Trophoblast cell (in vitro differentiated cells and primary cell): Measurements from ENCODE around the gene YES1.
A peak's percentile ranks its signal among the peaks of the same experiment; 100 is the strongest.

Experiments used
- DNase-seq, 2 donors: peaks; one replicate each; pipeline ENCODE4 v3.0.0-alpha.2; 2016
- H2AFZ ChIP-seq: 2 replicates; pipeline ENCODE4 v1.6.1; 2013; ENCODE audit warnings: low read length, moderate library complexity, mild to moderate bottlenecking; ENCODE audit not compliant: insufficient read depth, poor library complexity
- H2AK5ac ChIP-seq: 2 replicates; pipeline ENCODE4 v1.6.1; 2013; ENCODE audit warnings: mild to moderate bottlenecking, low read length
- H2BK120ac ChIP-seq: 2 replicates; pipeline ENCODE4 v1.6.1; 2013; ENCODE audit warnings: low read length, mild to moderate bottlenecking, moderate library complexity; ENCODE audit not compliant: insufficient read depth, poor library complexity
- H2BK12ac ChIP-seq: 2 replicates; pipeline ENCODE4 v1.6.1; 2013; ENCODE audit warnings: mild to moderate bottlenecking, low read length, moderate library complexity
- H2BK5ac ChIP-seq: 2 replicates; pipeline ENCODE4 v1.6.1; 2013; ENCODE audit warnings: low read length, low read depth, moderate library complexity, mild to moderate bottlenecking; ENCODE audit not compliant: poor library complexity
- H3K14ac ChIP-seq: 2 replicates; pipeline ENCODE4 v1.6.1; 2013; ENCODE audit warnings: mild to moderate bottlenecking, low read length
- H3K18ac ChIP-seq: 2 replicates; pipeline ENCODE4 v1.6.1; 2013; ENCODE audit warnings: mild to moderate bottlenecking, low read length
- H3K23ac ChIP-seq: 2 replicates; pipeline ENCODE4 v1.6.1; 2013; ENCODE audit warnings: low read length
- H3K27ac ChIP-seq: 2 replicates; pipeline ENCODE4 v1.5.1; 2013; ENCODE audit warnings: low read depth, mild to moderate bottlenecking, inconsistent platforms, low read length, moderate library complexity
- H3K27me3 ChIP-seq: 2 replicates; pipeline ENCODE4 v1.6.1; 2013; ENCODE audit warnings: inconsistent platforms, mild to moderate bottlenecking, low read length, moderate library complexity; ENCODE audit not compliant: insufficient read depth
- H3K36me3 ChIP-seq, 2 experiments: 1 replicate in 1 of 2; 2 replicates in 1 of 2; pipeline ENCODE4 v1.6.1; 2013; ENCODE audit warnings: low read length in 2 of 2, mild to moderate bottlenecking in 2 of 2, moderate library complexity in 1 of 2; ENCODE audit not compliant: insufficient read depth in 2 of 2, control insufficient read depth in 1 of 2
- H3K4ac ChIP-seq: 2 replicates; pipeline ENCODE4 v1.6.1; 2013; ENCODE audit warnings: low read depth, mild to moderate bottlenecking, low read length, moderate library complexity
- H3K4me1 ChIP-seq, 2 experiments: 1 replicate in 1 of 2; 2 replicates in 1 of 2; pipeline ENCODE4 v1.6.1; 2013; ENCODE audit warnings: low read length in 2 of 2, mild to moderate bottlenecking in 2 of 2, moderate library complexity in 1 of 2; ENCODE audit not compliant: insufficient read depth in 2 of 2, control insufficient read depth in 1 of 2
- H3K4me2 ChIP-seq: 2 replicates; pipeline ENCODE4 v1.6.1; 2013; ENCODE audit warnings: inconsistent platforms, mild to moderate bottlenecking, low read length, moderate library complexity
- H3K4me3 ChIP-seq: 2 replicates; pipeline ENCODE4 v1.5.1; 2013; ENCODE audit warnings: mild to moderate bottlenecking, low read depth, low read length, inconsistent platforms
- H3K79me1 ChIP-seq: one replicate; pipeline ENCODE4 v1.6.1; 2013; ENCODE audit warnings: low read length
- H3K79me2 ChIP-seq: 2 replicates; pipeline ENCODE4 v1.6.1; 2013; ENCODE audit warnings: low read length, mild to moderate bottlenecking; ENCODE audit not compliant: control insufficient read depth, insufficient read depth, poor library complexity
- H3K9ac ChIP-seq: 2 replicates; pipeline ENCODE4 v1.6.1; 2013; ENCODE audit warnings: mild to moderate bottlenecking, low read length
- H3K9me3 ChIP-seq: 2 replicates; pipeline ENCODE4 v1.6.1; 2013; ENCODE audit warnings: low read depth, mild to moderate bottlenecking, control low read depth, inconsistent platforms, low read length; ENCODE audit not compliant: insufficient read depth
- H4K12ac ChIP-seq: 2 replicates; pipeline ENCODE4 v1.6.1; 2013; ENCODE audit warnings: low read depth, mild to moderate bottlenecking, low read length, moderate library complexity
- H4K8ac ChIP-seq: 2 replicates; pipeline ENCODE4 v1.6.1; 2013; ENCODE audit warnings: low read depth, mild to moderate bottlenecking, low read length, moderate library complexity
- H4K91ac ChIP-seq: one replicate; pipeline ENCODE4 v1.6.1; 2013; ENCODE audit warnings: low read depth, mild to moderate bottlenecking, low read length, moderate library complexity
- WGBS: extraction: QIAGEN DNeasy Blood & Tissue Kit; methylation state at CpG from one replicate; pipeline ENCODE4 v1.1.7; 2013; ENCODE audit warnings: missing lambda C conversion rate; ENCODE audit not compliant: insufficient read length, insufficient coverage; ENCODE audit errors: extremely low coverage; 5-methylcytosine and 5-hydroxymethylcytosine counted together

YES1 gene

GRCh38 chr18:711310-711656 lies 100.8 kb downstream of the YES1 start:
- Histone ChIP-seq H3K27ac (no peak overlapping the region), H2BK5ac (no peak overlapping the region), H3K27me3 (no peaks in the 10 kb centered on the region), H3K79me1 (peaks cover 10% of the 10 kb centered on the region), H4K12ac (no peak overlapping the region), H3K79me2 (peaks cover 7% of the 10 kb centered on the region), H4K91ac (no peak overlapping the region), H3K9ac (peak overlapping the region; percentile 77), H2AFZ (peak overlapping the region; percentile 5), H3K4ac (no peak overlapping the region), H3K14ac (no peak overlapping the region), H2AK5ac (no peak overlapping the region), H3K4me2 (peak overlapping the region; percentile 89), H2BK12ac (no peak overlapping the region), H2BK120ac (no peak overlapping the region), H3K9me3 (no peaks in the 10 kb centered on the region), H4K8ac (no peak overlapping the region), H3K4me3 (no peak overlapping the region), H3K18ac (peak overlapping the region; percentile 12), H3K4me1 (peaks cover 4 to 6% of the 10 kb centered on the region in 2 experiments), H3K36me3 (peaks cover 8% of the 10 kb centered on the region in 2 experiments), H3K23ac (no peak overlapping the region)
- no peak for DNase-seq
- WGBS = 100% methylated on average over 1 of the region's 8 CpGs

- H3K79me2 ChIP-seq = peaks cover 7% of the 10 kb centered on the region
Observed at GRCh38 chr18:710418-711300, 101.4 kb downstream of the YES1 start.

GRCh38 chr18:709771-710170 lies 102.3 kb downstream of the YES1 start:
- Histone ChIP-seq H3K4me2 (no peak overlapping the region), H2BK120ac (no peak overlapping the region), H3K18ac (no peak overlapping the region), H2BK12ac (no peak overlapping the region), H4K12ac (no peak overlapping the region), H3K9ac (no peak overlapping the region), H3K14ac (no peak overlapping the region), H3K9me3 (no peaks in the 10 kb centered on the region), H3K79me2 (peaks cover 7% of the 10 kb centered on the region), H3K4ac (no peak overlapping the region), H4K91ac (no peak overlapping the region), H3K4me3 (no peak overlapping the region), H3K36me3 (peaks cover 8 to 10% of the 10 kb centered on the region in 2 experiments), H2BK5ac (no peak overlapping the region), H3K27me3 (no peaks in the 10 kb centered on the region), H2AK5ac (no peak overlapping the region), H4K8ac (no peak overlapping the region), H3K23ac (no peak overlapping the region), H3K79me1 (peaks cover 10% of the 10 kb centered on the region), H2AFZ (no peak overlapping the region), H3K27ac (no peak overlapping the region), H3K4me1 (peaks cover 4 to 6% of the 10 kb centered on the region in 2 experiments)
- DNase-seq = peak; percentile 77 to 93
- no CpG with 5 or more reads among the region's 1 CpG for WGBS

More at GRCh38 chr18:710418-711300, 101.4 kb downstream of the YES1 start:
- Histone ChIP-seq H2AK5ac (no peak overlapping the region), H3K36me3 (peaks cover 8 to 9% of the 10 kb centered on the region in 2 experiments), H3K27ac (no peak overlapping the region), H3K79me1 (peaks cover 10% of the 10 kb centered on the region), H3K27me3 (no peaks in the 10 kb centered on the region), H4K91ac (no peak overlapping the region), H3K4ac (no peak overlapping the region), H2AFZ (no peak overlapping the region), H3K18ac (no peak overlapping the region), H3K23ac (no peak overlapping the region), H2BK5ac (no peak overlapping the region), H3K4me1 (peaks cover 4 to 6% of the 10 kb centered on the region in 2 experiments), H4K12ac (no peak overlapping the region), H3K9ac (no peak overlapping the region), H3K4me2 (no peak overlapping the region), H3K4me3 (no peak overlapping the region), H4K8ac (peak overlapping the region; percentile 5), H2BK120ac (no peak overlapping the region), H3K9me3 (no peaks in the 10 kb centered on the region), H2BK12ac (no peak overlapping the region), H3K14ac (no peak overlapping the region)
- no peak for DNase-seq
- WGBS = no CpG with 5 or more reads among the region's 3 CpGs

- no peaks in the 10 kb centered on the region for H3K9me3 ChIP-seq
- H2BK5ac ChIP-seq = no peak overlapping the region
- whole genome bisulfite sequencing = no CpG with 5 or more reads among the region's 10 CpGs
- H3K23ac ChIP-seq = no peak overlapping the region
- H3K4me2 ChIP-seq = no peak overlapping the region
- DNase-seq = no peak
- H3K18ac ChIP-seq = no peak overlapping the region
- H2BK120ac ChIP-seq = no peak overlapping the region
- no peak overlapping the region for H3K4me3 ChIP-seq
- H3K4me1 ChIP-seq = peaks cover 4 to 6% of the 10 kb centered on the region in 2 experiments
- H3K27ac ChIP-seq = no peak overlapping the region
- H3K27me3 ChIP-seq = no peaks in the 10 kb centered on the region
- no peak overlapping the region for H2AFZ ChIP-seq
- peaks cover 10% of the 10 kb centered on the region for H3K79me1 ChIP-seq
- H3K14ac ChIP-seq = no peak overlapping the region
- no peak overlapping the region for H2AK5ac ChIP-seq
- H3K79me2 ChIP-seq = peaks cover 7% of the 10 kb centered on the region
- H4K12ac ChIP-seq = no peak overlapping the region
- no peak overlapping the region for H4K91ac ChIP-seq
- H3K36me3 ChIP-seq = peaks cover 8 to 10% of the 10 kb centered on the region in 2 experiments
- no peak overlapping the region for H3K4ac ChIP-seq
- no peak overlapping the region for H3K9ac ChIP-seq
- no peak overlapping the region for H4K8ac ChIP-seq
- no peak overlapping the region for H2BK12ac ChIP-seq
Observed at GRCh38 chr18:708096-708495, 103.9 kb downstream of the YES1 start.
